NB4 (cell line): ENCODE results near the gene PCCA.

ENCODE experiments used
- CTCF ChIP-seq: IDR thresholded peaks from one replicate; pipeline ENCODE4 v1.5.1; 2012; ENCODE audit warnings: low read depth, low read length
- MAX ChIP-seq: IDR thresholded peaks from 2 replicates; pipeline ENCODE4 v1.6.1; 2011; ENCODE audit warnings: low read depth, low read length
- MYC ChIP-seq: IDR thresholded peaks from 2 replicates; pipeline ENCODE4 v1.6.1; 2011; ENCODE audit warnings: low read depth, low read length
- POLR2A ChIP-seq: IDR thresholded peaks from 2 replicates; pipeline ENCODE4 v1.6.1; 2011; ENCODE audit warnings: mild to moderate bottlenecking; ENCODE audit not compliant: insufficient read length; ENCODE audit errors: extremely low read depth

DNA sequence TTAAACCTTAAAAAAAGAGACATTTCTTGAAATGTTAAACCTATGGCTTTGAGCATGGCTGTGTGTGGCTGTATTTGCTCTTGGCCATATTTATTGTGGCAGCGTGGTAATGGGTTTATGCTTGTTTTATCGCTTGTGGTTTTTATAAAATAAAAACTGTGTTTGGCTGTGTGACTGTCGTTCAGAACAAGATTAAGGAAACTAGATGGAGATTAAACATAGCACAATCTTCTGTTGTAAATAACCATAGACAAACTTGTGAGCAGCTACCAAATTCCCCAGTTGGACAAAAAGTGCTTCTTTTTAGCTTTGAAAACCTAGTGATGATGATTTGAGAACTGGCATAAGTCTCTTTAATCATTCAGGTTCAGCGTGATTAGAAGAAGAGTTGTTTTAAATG lies 308.7 kb downstream of the PCCA start:
- TF ChIP-seq CTCF (no peak), MAX (no peak), MYC (no peak), POLR2A (no peak)
